NCI-H1694 (cell line): ENCODE data around the gene EFCAB14.
"Not testable (repeated sequence)": the region's sequence is repeated elsewhere in the genome, so short reads cannot be mapped to it uniquely, and the experiment has no call there.

Experiments used
- DNase-seq: peaks from one replicate; lab custom pipeline; 2025; lab: John Stamatoyannopoulos, UW

EFCAB14 gene

DNA sequence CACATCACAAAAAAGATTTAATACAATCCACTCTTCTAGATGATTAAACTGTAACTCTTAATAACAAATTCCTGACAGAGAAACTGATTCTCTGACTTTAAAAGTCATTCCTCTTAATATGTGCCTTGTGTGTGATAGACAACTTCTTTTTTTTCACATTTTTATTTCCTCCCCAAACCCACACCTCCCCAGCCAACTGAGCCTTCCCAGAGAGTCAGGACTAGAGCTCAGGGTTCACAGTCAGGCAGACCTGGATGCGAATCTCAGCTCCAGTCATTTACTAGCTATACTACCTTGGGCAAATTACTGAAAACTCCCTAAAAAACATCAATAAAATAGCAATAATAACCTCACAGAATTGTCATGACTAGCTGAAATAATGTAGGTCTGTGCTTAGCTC is 64.9 kb downstream of the EFCAB14 start:
- no peak for DNase-seq

GRCh38 chr1:46653405-46653958 is 65.4 kb downstream of the EFCAB14 start:
- no peak for DNase-seq

GRCh38 chr1:46652321-46653100 is 66.4 kb downstream of the EFCAB14 start:
- no peak for DNase-seq

GRCh38 chr1:46651152-46651551 is 67.8 kb downstream of the EFCAB14 start:
- not testable (repeated sequence) for DNase-seq

GRCh38 chr1:46650491-46650890 is 68.4 kb downstream of the EFCAB14 start:
- DNase-seq: no peak

DNA sequence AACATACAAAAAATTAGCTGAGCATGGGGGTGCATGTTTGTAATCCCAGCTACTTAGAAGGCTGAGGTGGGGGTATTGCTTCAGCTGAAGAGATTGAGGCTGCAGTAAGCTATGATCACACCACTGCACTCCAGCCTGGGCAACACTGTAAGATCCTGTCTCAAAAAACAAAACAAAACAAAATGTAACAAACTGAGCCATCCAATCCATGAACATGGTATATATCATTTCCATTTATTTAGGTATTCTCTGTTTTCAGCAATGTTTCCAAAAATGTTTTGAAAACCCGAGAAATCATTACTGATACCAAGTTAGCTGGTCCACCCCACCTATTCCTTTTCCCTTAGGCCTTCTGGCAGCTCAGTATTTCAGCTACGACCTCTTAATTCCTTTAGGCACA is 69.2 kb downstream of the EFCAB14 start:
- no peak for DNase-seq

GRCh38 chr1:46647611-46648010 is 71.3 kb downstream of the EFCAB14 start:
- DNase-seq: no peak

DNA sequence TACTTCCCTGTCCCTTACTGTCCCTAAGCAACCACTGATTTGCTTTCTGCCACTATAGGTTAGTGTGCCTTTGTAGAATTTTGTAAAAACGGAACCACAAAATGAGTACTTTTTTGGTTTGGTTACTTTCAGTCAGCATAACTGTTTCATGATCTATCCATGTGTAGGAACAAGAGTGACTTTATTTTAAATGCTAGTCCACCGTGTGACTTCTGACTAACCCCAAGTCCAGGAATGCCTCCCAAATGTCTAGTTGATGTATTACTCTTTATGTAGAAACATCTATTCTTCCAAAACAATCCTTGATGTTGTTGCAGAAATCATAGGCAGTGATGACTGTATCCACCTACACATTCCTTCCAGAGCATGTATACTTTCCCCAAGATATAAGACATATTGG is 72.1 kb downstream of the EFCAB14 start:
- no peak for DNase-seq

- DNase-seq: no peak
Observed at GRCh38 chr1:46646331-46646730, 72.6 kb downstream of the EFCAB14 start.

- DNase-seq: no peak
Observed at GRCh38 chr1:46645815-46646214, 73.1 kb downstream of the EFCAB14 start.

DNA sequence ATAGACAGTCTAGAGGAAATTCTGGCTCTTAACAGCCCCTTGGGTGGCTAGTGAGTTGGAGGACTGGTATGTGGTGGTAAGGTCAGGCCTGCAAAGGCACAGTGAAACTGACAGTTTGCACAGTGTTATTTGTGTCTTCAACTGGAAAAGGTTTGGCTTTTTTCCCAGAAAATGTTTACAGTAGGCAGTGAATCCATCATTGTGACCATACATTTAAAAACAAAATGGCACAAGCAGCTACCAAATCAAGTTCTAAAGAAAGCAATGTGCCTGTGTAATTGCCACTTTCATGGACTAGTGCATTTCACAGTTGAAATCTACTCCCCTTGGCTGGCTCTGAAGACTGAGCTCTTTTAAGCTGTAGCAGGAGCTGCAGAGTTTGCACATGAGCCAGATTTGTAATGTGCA is 75.5 kb downstream of the EFCAB14 start:
- DNase-seq: peak; percentile 99

DNA sequence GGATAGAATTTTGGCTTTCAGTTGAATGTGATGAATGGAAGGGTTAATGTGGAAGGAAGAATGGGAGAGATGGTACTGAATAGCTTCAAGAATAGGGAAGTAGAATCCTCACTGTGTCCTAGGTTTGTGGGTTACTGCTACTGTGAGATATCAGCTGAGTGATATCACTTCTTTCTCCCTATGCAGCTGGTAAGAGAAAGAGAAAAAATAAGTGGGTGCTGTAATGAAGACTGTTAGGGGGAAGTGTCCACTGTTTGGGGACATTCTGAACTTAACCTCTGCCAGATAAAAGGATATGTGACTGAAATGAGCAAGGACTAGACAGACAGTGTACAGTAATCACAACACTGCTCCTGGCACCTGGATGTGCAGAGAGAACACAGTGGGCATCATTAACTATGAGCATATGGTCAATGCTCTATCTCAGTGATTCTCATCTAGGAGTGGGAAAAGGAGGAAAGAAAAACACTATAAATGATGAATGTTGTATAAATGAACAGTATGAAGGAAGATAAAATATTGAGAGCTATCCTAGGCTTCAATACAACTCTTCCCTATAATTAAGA is 76.7 kb downstream of the EFCAB14 start:
- peak; percentile 62 for DNase-seq

GRCh38 chr1:46639547-46639946 is 79.4 kb downstream of the EFCAB14 start:
- DNase-seq: no peak

- DNase-seq: no peak
Observed at GRCh38 chr1:46638921-46639320, 80.0 kb downstream of the EFCAB14 start.

- no peak for DNase-seq
Observed at GRCh38 chr1:46637444-46638083, 81.3 kb downstream of the EFCAB14 start.

DNA sequence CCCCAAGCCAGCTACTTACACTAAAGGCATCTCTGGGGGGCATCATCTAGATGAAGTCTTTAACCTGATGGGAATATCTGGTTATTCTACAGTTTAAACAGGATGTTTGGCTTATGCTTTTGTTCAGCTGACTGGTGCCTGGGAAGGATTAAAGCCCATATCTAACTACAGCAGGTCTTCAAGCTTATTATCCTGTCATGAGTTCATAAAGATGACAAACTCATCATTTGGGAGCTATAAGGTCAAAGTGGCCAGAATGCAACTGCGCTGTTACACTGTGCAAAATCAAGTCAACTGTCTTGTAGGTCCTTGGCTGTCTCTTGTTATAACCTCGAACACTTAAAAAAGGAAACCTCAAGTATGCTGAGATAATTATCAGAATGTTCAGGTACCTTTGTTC is 83.7 kb downstream of the EFCAB14 start:
- no peak for DNase-seq

DNA sequence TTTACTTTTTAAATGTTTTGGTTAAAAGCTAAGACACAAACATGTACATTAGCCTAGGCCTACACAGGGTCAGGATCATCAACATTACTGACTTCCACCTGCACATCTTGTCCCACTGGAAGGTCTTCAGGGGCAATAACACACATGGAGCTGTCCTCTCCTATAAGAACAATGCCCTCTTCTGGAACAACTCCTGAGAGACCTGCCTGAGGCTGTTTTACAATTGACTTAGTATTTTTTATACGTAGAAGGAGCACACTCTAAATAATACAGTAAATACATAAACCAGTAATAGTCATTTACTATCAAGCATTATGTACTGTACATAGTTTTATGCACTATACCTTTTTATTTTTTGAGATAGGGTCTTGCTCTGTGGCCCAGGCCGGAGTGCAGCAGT is 88.2 kb downstream of the EFCAB14 start:
- DNase-seq: no peak
